Measurements from ENCODE around the gene TRPV4. TPM values are rescaled to one million over a fixed set of nuclear protein-coding genes. Genes with fewer than 3 reads are reported as not detected.

TRPV4 gene
- total RNA-seq, 1 donor from 2014 or later = not detected

GRCh38 chr12:109781668-109782325, 51.4 kb downstream of the TRPV4 start:
- intact Hi-C loops (cut with micrococcal nuclease) = no loop called here

GRCh38 chr12:109779382-109779781, 53.8 kb downstream of the TRPV4 start:
- intact Hi-C loops (cut with micrococcal nuclease) = no loop called here

- intact Hi-C loops (cut with micrococcal nuclease) = no loop called here
Measured at GRCh38 chr12:109778684-109779083, 54.5 kb downstream of the TRPV4 start.

GRCh38 chr12:109777544-109777943, 55.7 kb downstream of the TRPV4 start:
- intact Hi-C loops (cut with micrococcal nuclease) = no loop called here

- intact Hi-C loops (cut with micrococcal nuclease) = no loop called here
Measured at GRCh38 chr12:109776624-109777023, 56.6 kb downstream of the TRPV4 start.

- intact Hi-C loops (cut with micrococcal nuclease) = loop anchor here (1.0 kb wide), 4 partner anchors 178 to 347 kb away; no protein-coding TSS in a partner anchor
Measured at GRCh38 chr12:109775172-109775881, 57.9 kb downstream of the TRPV4 start.

GRCh38 chr12:109773384-109774011, 59.7 kb downstream of the TRPV4 start:
- intact Hi-C loops (cut with micrococcal nuclease) = no loop called here

- intact Hi-C loops (cut with micrococcal nuclease) = no loop called here
Measured at GRCh38 chr12:109772622-109773321, 60.4 kb downstream of the TRPV4 start.

GRCh38 chr12:109771746-109772621, 61.2 kb downstream of the TRPV4 start:
- intact Hi-C loops (cut with micrococcal nuclease) = no loop called here

- intact Hi-C loops (cut with micrococcal nuclease) = no loop called here
Measured at GRCh38 chr12:109770861-109771670, 62.1 kb downstream of the TRPV4 start.

GRCh38 chr12:109770104-109770860, 62.9 kb downstream of the TRPV4 start:
- intact Hi-C loops (cut with micrococcal nuclease) = no loop called here

GRCh38 chr12:109768901-109769670, 64.1 kb downstream of the TRPV4 start:
- intact Hi-C loops (cut with micrococcal nuclease) = no loop called here

GRCh38 chr12:109767991-109768900, 65.0 kb downstream of the TRPV4 start:
- intact Hi-C loops (cut with micrococcal nuclease) = no loop called here

- intact Hi-C loops (cut with micrococcal nuclease) = no loop called here
Measured at GRCh38 chr12:109767456-109767855, 65.7 kb downstream of the TRPV4 start.

- intact Hi-C loops (cut with micrococcal nuclease) = no loop called here
Measured at GRCh38 chr12:109766251-109766778, 66.9 kb downstream of the TRPV4 start.

- intact Hi-C loops (cut with micrococcal nuclease) = no loop called here
Measured at GRCh38 chr12:109765446-109765810, 67.8 kb downstream of the TRPV4 start.

GRCh38 chr12:109764776-109765445, 68.3 kb downstream of the TRPV4 start:
- intact Hi-C loops (cut with micrococcal nuclease) = no loop called here
